Muscle of leg (tissue), 11 donors: ENCODE results near the gene SUSD6. TPM values are rescaled to one million over a fixed set of nuclear protein-coding genes. Genes with fewer than 3 reads are reported as not detected.

Experiments used
- DNase-seq: peaks from one replicate; pipeline ENCODE4 v3.0.0; 2013
- H3K27ac ChIP-seq: one replicate; pipeline ENCODE4 v1.5.1; 2013; ENCODE audit warnings: mild to moderate bottlenecking, low read length, control low read depth
- H3K27me3 ChIP-seq: one replicate; pipeline ENCODE4 v1.6.1; 2013; ENCODE audit warnings: low read length; ENCODE audit not compliant: control insufficient read depth, insufficient read depth
- H3K36me3 ChIP-seq: one replicate; pipeline ENCODE4 v1.6.1; 2013; ENCODE audit warnings: low read length; ENCODE audit not compliant: control insufficient read depth, insufficient read depth
- H3K4me1 ChIP-seq: one replicate; pipeline ENCODE4 v1.6.1; 2013; ENCODE audit warnings: low read length; ENCODE audit not compliant: control insufficient read depth, insufficient read depth
- H3K4me3 ChIP-seq: one replicate; pipeline ENCODE4 v1.5.1; 2013; ENCODE audit warnings: low read length, control low read depth
- H3K9me3 ChIP-seq: replicated peaks from 2 replicates; pipeline ENCODE4 v1.6.1; 2013; ENCODE audit warnings: low read depth, low read length; ENCODE audit not compliant: control insufficient read depth
- WGBS: methylation state at CpG from one replicate; pipeline ENCODE4 v1.1.5; 2013; ENCODE audit warnings: missing lambda C conversion rate; ENCODE audit not compliant: insufficient coverage; 5-methylcytosine and 5-hydroxymethylcytosine counted together
- polyA plus RNA-seq, 8 donors: library from polyadenylated mRNA; unstranded; fragments of 120-200 nt; gene quantifications; one replicate each; pipeline versions ENCODE4 v1.2.1 to v1.2.3, GENCODE V29; 2013; ENCODE audit warnings: inconsistent platforms in 1 of 8, low replicate concordance in 1 of 8; ENCODE audit not compliant: insufficient read length in 8 of 8, insufficient read depth in 1 of 8
- total RNA-seq: library from RNA; stranded (reverse); fragments of 120-200 nt; gene quantifications from one replicate; pipeline ENCODE4 v1.2.4, GENCODE V29; 2013

Gene SUSD6
- total and polyA plus RNA-seq, 9 donors, result 7.8 to 22.1 (median 16.7) TPM

DNA sequence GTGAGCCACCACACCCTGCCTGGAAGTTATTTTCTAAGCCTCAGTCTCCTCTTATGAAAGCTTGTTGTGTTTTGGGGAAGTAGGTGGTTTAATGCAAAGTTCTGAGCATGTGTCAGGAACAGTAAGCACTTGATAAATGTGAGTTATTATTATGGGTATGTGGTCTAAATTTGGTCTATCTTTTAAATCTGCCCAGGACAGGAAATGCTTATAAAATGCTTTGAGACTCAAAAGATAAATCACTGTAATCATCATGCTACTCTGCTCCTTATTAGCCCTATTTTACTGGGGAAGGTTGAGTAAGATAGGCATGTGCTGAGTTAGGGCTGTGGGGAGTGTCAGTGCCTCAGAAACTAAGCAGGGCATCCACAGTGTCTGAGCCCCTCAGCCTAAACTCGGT, 142.5 kb downstream of the SUSD6 start:
- 100% methylated on average over 1 of the region's 1 CpG for WGBS
- Histone ChIP-seq H3K4me3 (no peak overlapping the region), H3K4me1 (no peaks in the 10 kb centered on the region), H3K27me3 (no peaks in the 10 kb centered on the region), H3K27ac (no peak overlapping the region), H3K36me3 (no peaks in the 10 kb centered on the region), H3K9me3 (no peaks in the 10 kb centered on the region)
- no peak for DNase-seq

DNA sequence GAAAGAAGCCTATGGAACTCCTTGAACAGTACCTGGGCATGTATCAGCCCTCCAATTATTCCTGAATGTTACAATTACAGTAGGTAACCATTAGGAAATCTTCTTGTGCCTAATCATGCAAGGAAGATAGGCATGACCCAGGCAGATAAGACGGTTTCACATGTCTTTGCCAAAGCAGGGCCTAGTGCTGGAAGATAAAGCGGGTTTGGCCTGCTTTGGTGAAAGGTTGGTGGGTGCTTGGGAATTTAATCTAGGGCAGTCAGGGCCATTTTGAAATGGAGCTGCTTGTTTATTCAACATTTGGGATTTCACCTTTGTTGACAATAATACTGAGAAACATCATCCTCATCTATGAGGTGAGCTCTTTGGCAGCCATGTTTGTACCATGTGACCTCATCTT, 143.1 kb downstream of the SUSD6 start:
- 94% methylated on average over 2 of the region's 2 CpGs for WGBS
- Histone ChIP-seq H3K27me3 (no peaks in the 10 kb centered on the region), H3K9me3 (no peaks in the 10 kb centered on the region), H3K27ac (no peak overlapping the region), H3K4me3 (no peak overlapping the region), H3K36me3 (no peaks in the 10 kb centered on the region), H3K4me1 (no peaks in the 10 kb centered on the region)
- DNase-seq, result no peak

DNA sequence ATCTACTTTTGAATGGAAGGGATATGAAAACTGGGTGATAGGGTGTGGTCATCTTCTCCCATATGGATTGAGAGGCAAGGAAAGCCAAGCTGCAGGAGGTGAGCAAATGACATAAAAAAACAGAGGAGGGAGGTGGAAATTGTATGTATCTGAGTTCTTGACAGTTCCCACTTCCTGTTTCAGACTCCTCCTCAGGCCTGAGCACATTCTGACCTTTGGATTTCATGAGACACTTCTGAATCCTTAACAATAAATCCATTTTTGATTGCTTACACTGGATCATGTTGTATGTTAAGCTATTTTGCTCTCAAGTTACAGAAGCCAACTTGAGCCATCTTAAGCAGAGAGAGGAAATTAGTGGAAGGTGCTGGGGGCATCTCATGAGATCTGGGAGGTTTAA, 143.9 kb downstream of the SUSD6 start:
- H3K36me3 ChIP-seq, result no peaks in the 10 kb centered on the region
- no peaks in the 10 kb centered on the region for H3K27me3 ChIP-seq
- no peaks in the 10 kb centered on the region for H3K9me3 ChIP-seq
- no peaks in the 10 kb centered on the region for H3K4me1 ChIP-seq
- no peak for DNase-seq
- H3K4me3 ChIP-seq, result no peak overlapping the region
- H3K27ac ChIP-seq, result no peak overlapping the region

GRCh38 chr14:69755784-69756183, 144.4 kb downstream of the SUSD6 start:
- Histone ChIP-seq H3K9me3 (no peaks in the 10 kb centered on the region), H3K27ac (no peak overlapping the region)
- WGBS, result 57% methylated on average over 1 of the region's 2 CpGs

GRCh38 chr14:69756298-69756697, 144.9 kb downstream of the SUSD6 start:
- 68% methylated on average over 3 of the region's 3 CpGs for WGBS
- no peaks in the 10 kb centered on the region for H3K27me3 ChIP-seq
- no peak overlapping the region for H3K4me3 ChIP-seq
- no peaks in the 10 kb centered on the region for H3K9me3 ChIP-seq
- no peak overlapping the region for H3K27ac ChIP-seq
- no peaks in the 10 kb centered on the region for H3K4me1 ChIP-seq
- H3K36me3 ChIP-seq, result no peaks in the 10 kb centered on the region
- DNase-seq, result no peak

More at GRCh38 chr14:69755784-69756183, 144.4 kb downstream of the SUSD6 start:
- H3K27me3 ChIP-seq, result no peaks in the 10 kb centered on the region
- DNase-seq, result no peak
- no peak overlapping the region for H3K4me3 ChIP-seq
- no peaks in the 10 kb centered on the region for H3K36me3 ChIP-seq
- H3K4me1 ChIP-seq, result no peaks in the 10 kb centered on the region

DNA sequence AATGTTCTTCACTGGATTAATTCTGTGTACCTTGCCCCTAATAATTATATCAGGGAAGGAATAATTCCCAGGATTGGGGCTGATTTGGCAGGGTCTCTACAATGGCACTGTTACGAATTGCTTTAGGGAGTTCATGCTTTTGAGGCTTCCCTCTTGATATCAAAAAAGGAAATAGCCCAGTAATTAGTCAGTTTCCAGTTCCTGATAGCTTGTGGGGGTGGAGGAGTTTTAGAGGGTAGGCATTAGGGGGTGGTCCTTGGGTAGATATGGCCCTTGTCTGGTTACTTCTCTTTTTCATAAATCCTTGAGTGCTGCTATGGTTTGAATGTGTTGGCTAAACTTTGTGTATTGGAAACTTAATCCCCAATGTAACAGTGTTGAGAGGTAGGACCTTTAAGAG, 149.4 kb downstream of the SUSD6 start:
- no peaks in the 10 kb centered on the region for H3K36me3 ChIP-seq
- WGBS, result no CpG with 5 or more reads among the region's 1 CpG
- no peak overlapping the region for H3K4me3 ChIP-seq
- DNase-seq, result no peak
- H3K27me3 ChIP-seq, result peaks cover 3% of the 10 kb centered on the region
- H3K9me3 ChIP-seq, result no peaks in the 10 kb centered on the region
- no peaks in the 10 kb centered on the region for H3K4me1 ChIP-seq
- H3K27ac ChIP-seq, result no peak overlapping the region

- H3K27ac ChIP-seq, result no peak overlapping the region
- no peak for DNase-seq
- H3K4me1 ChIP-seq, result peaks cover 12% of the 10 kb centered on the region
- 100% methylated on average over 2 of the region's 6 CpGs for WGBS
- peaks cover 3% of the 10 kb centered on the region for H3K27me3 ChIP-seq
- peaks cover 10% of the 10 kb centered on the region for H3K36me3 ChIP-seq
- H3K4me3 ChIP-seq, result no peak overlapping the region
- no peaks in the 10 kb centered on the region for H3K9me3 ChIP-seq
Observed at GRCh38 chr14:69763761-69764510, 152.5 kb downstream of the SUSD6 start.

Other genes with a start within 250 kb of the SUSD6 start
- gene ERH, start 213.3 kb upstream of the SUSD6 start, total RNA-seq, result 83.6 TPM
- gene ERH, start 213.3 kb upstream of the SUSD6 start, polyA plus RNA-seq, result 100 to 1,000 TPM; 138 to 195 (median 159) TPM
- 48.0 TPM for gene SLC39A9, start 212.9 kb upstream of the SUSD6 start, total RNA-seq
- gene SLC39A9, start 212.9 kb upstream of the SUSD6 start, polyA plus RNA-seq, result 10 to 100 TPM; 26.9 to 39.7 (median 30.4) TPM
- 0.53 TPM for gene PLEKHD1, start 126.9 kb upstream of the SUSD6 start, total RNA-seq
- gene PLEKHD1, start 126.9 kb upstream of the SUSD6 start, polyA plus RNA-seq, result 1 to 10 TPM in 4 of 8 donors, under 1 TPM in 4; 0.67 to 1.5 (median 0.98) TPM
- under 0.01 TPM for gene CCDC177, start 36.7 kb upstream of the SUSD6 start, total RNA-seq
- under 1 TPM in 1 of 8 donors, not detected in 7; 0.02 TPM for gene CCDC177, start 36.7 kb upstream of the SUSD6 start, polyA plus RNA-seq
- 145 TPM for gene SRSF5, start 155.5 kb downstream of the SUSD6 start, total RNA-seq
- gene SRSF5, start 155.5 kb downstream of the SUSD6 start, polyA plus RNA-seq, result 100 to 1,000 TPM; 245 to 308 (median 266) TPM
- not detected for gene SLC10A1, start 185.6 kb downstream of the SUSD6 start, total RNA-seq
- gene SLC10A1, start 185.6 kb downstream of the SUSD6 start, polyA plus RNA-seq, result under 1 TPM in 2 of 8 donors, not detected in 6; 0.06 to 0.09 TPM